H1 (cell line): Measurements from ENCODE around the gene CHP2. TPM values are rescaled to one million over a fixed set of nuclear protein-coding genes. Genes with fewer than 3 reads are reported as not detected.

Experiments used
- polyA plus RNA-seq, 7 experiments: library from polyadenylated mRNA; depleted of rRNA in 3 of 7; stranded (reverse) in 5 of 7; unstranded in 2 of 7; fragments of >200 nt in 5 of 7; fragments of 200-250 nt in 2 of 7; gene quantifications; 1 replicate in 5 of 7; 2 replicates in 1 of 7; 4 replicates in 1 of 7; pipeline versions ENCODE4 v1.2.1 to v1.2.3, GENCODE V29; 2011 to 2013; ENCODE audit warnings: missing spikeins in 2 of 7, mixed read lengths in 2 of 7
- total RNA-seq: library from RNA; stranded (reverse); fragmentation: NEBNext Ultra II Directional; extraction: Animal tissue kit (Norgen Biotek cat#: 25700); gene quantifications from 2 replicates; pipeline ENCODE4 v1.2.1, GENCODE V29; 2021

The CHP2 gene
- total and polyA plus RNA-seq, 2 of the 8 experiments (the other 6 are each of a cell fraction or from before 2014, with no cell fraction given), result 1.3 to 1.6 TPM

Other genes with a start within 250 kb of the CHP2 start
- gene GGA2, start 244.5 kb upstream of the CHP2 start, total RNA-seq, result 114 and 116 TPM in 2 replicates
- 52.8 and 65.8 TPM in 2 replicates for gene GGA2, start 244.5 kb upstream of the CHP2 start, polyA plus RNA-seq (2011; rRNA removed)
- gene EARS2, start 197.7 kb upstream of the CHP2 start, total RNA-seq, result 47.8 and 49.1 TPM in 2 replicates
- gene EARS2, start 197.7 kb upstream of the CHP2 start, polyA plus RNA-seq (2011; rRNA removed), result 111 and 156 TPM in 2 replicates
- 104 and 106 TPM in 2 replicates for gene UBFD1, start 197.3 kb upstream of the CHP2 start, total RNA-seq
- 66.3 and 69.1 TPM in 2 replicates for gene UBFD1, start 197.3 kb upstream of the CHP2 start, polyA plus RNA-seq (2011; rRNA removed)
- 135 and 145 TPM in 2 replicates for gene NDUFAB1, start 158.7 kb upstream of the CHP2 start, total RNA-seq
- gene NDUFAB1, start 158.7 kb upstream of the CHP2 start, polyA plus RNA-seq (2011; rRNA removed), result 247 and 294 TPM in 2 replicates
- 28.6 and 33.1 TPM in 2 replicates for gene PALB2, start 113.7 kb upstream of the CHP2 start, total RNA-seq
- gene PALB2, start 113.7 kb upstream of the CHP2 start, polyA plus RNA-seq (2011; rRNA removed), result 9.6 and 12.5 TPM in 2 replicates
- 74.0 and 75.6 TPM in 2 replicates for gene DCTN5, start 113.6 kb upstream of the CHP2 start, total RNA-seq
- 28.6 and 36.0 TPM in 2 replicates for gene DCTN5, start 113.6 kb upstream of the CHP2 start, polyA plus RNA-seq (2011; rRNA removed)
- gene PLK1, start 76.1 kb upstream of the CHP2 start, total RNA-seq, result 135 and 139 TPM in 2 replicates
- 127 and 219 TPM in 2 replicates for gene PLK1, start 76.1 kb upstream of the CHP2 start, polyA plus RNA-seq (2011; rRNA removed)
- gene ERN2, start 41.8 kb upstream of the CHP2 start, total RNA-seq, result 1.7 and 2.4 TPM in 2 replicates
- gene ERN2, start 41.8 kb upstream of the CHP2 start, polyA plus RNA-seq (2011; rRNA removed), result 4.4 and 6.1 TPM in 2 replicates
- gene PRKCB, start 81.0 kb downstream of the CHP2 start, total RNA-seq, result 12.1 and 13.0 TPM in 2 replicates
- gene PRKCB, start 81.0 kb downstream of the CHP2 start, polyA plus RNA-seq (2011; rRNA removed), result 7.1 and 16.7 TPM in 2 replicates